Activated naive CD4-positive, alpha-beta T cell treated with Interleukin-2 at 50 U/mL for 16 hours (primary cell): ENCODE results near the gene P4HA2.
A peak's percentile ranks its signal among the peaks of the same experiment; 100 is the strongest.

ENCODE experiments used
- DNase-seq: peaks from one replicate; pipeline ENCODE4 v3.0.0-alpha.2; 2020

The P4HA2 gene

GRCh38 chr5:132246806-132247205 lies 19.2 kb upstream of the P4HA2 start:
- no peak for DNase-seq

GRCh38 chr5:132245593-132245992 lies 17.9 kb upstream of the P4HA2 start:
- DNase-seq = no peak

GRCh38 chr5:132243366-132243977 lies 15.8 kb upstream of the P4HA2 start:
- peak; percentile 0 for DNase-seq

- no peak for DNase-seq
Measured at GRCh38 chr5:132239776-132240175, 12.1 kb upstream of the P4HA2 start.

- DNase-seq = no peak
Measured at GRCh38 chr5:132238901-132239500, 11.3 kb upstream of the P4HA2 start.

GRCh38 chr5:132238169-132238744 lies 10.6 kb upstream of the P4HA2 start:
- DNase-seq = peak; percentile 79

GRCh38 chr5:132237670-132238069 lies 10.0 kb upstream of the P4HA2 start:
- DNase-seq = no peak

- DNase-seq = no peak
Measured at GRCh38 chr5:132237141-132237540, 9.5 kb upstream of the P4HA2 start.

- DNase-seq = no peak
Measured at GRCh38 chr5:132235340-132235739, 7.7 kb upstream of the P4HA2 start.

GRCh38 chr5:132234684-132235062 lies 7.0 kb upstream of the P4HA2 start:
- DNase-seq = no peak

- no peak for DNase-seq
Measured at GRCh38 chr5:132233811-132234683, 6.4 kb upstream of the P4HA2 start.

- no peak for DNase-seq
Measured at GRCh38 chr5:132233081-132233480, 5.4 kb upstream of the P4HA2 start.

- no peak for DNase-seq
Measured at GRCh38 chr5:132232465-132232864, 4.8 kb upstream of the P4HA2 start.

GRCh38 chr5:132230871-132231270 lies 3.2 kb upstream of the P4HA2 start:
- no peak for DNase-seq

GRCh38 chr5:132229236-132229635 lies 1.6 kb upstream of the P4HA2 start:
- no peak for DNase-seq

- DNase-seq = no peak
Measured at GRCh38 chr5:132228241-132229035, 785 bp upstream of the P4HA2 start.

- no peak for DNase-seq
Measured at GRCh38 chr5:132227235-132227484, 493 bp downstream of the P4HA2 start.

GRCh38 chr5:132226516-132227234 lies 978 bp downstream of the P4HA2 start:
- no peak for DNase-seq

- peak; percentile 11 for DNase-seq
Measured at GRCh38 chr5:132225165-132226032, 2.3 kb downstream of the P4HA2 start.

GRCh38 chr5:132224716-132225115 lies 2.9 kb downstream of the P4HA2 start:
- no peak for DNase-seq

GRCh38 chr5:132223861-132224260 lies 3.8 kb downstream of the P4HA2 start:
- DNase-seq = no peak

- DNase-seq = no peak
Measured at GRCh38 chr5:132222649-132223038, 5.0 kb downstream of the P4HA2 start.
